ENCODE results near the gene OSBP2. TPM values are rescaled to one million over a fixed set of nuclear protein-coding genes. Genes with fewer than 3 reads are reported as not detected.

OSBP2 gene
- total RNA-seq, 1 donor from 2014 or later = 0.58 TPM

- TF ChIP-seq EZH2 (IDR thresholded peaks at IDR 0.05) = no peak
- no peak for TF ChIP-seq EZH2phosphoT487 (IDR thresholded peaks at IDR 0.05)
- TF ChIP-seq CTCF (IDR thresholded peaks at IDR 0.05) = no peak
- no peaks in the 10 kb centered on the region for H4K20me1 ChIP-seq (ENCODE audit: low read depth)
These were observed 211.7 kb downstream of the OSBP2 start for GRCh38 chr22:30906411-30906810.

GRCh38 chr22:30906946-30907345 lies 212.3 kb downstream of the OSBP2 start:
- TF ChIP-seq EZH2phosphoT487 (IDR thresholded peaks at IDR 0.05) = no peak
- TF ChIP-seq CTCF (IDR thresholded peaks at IDR 0.05) = no peak
- no peak for TF ChIP-seq EZH2 (IDR thresholded peaks at IDR 0.05)
- Histone ChIP-seq H3K4me3 (no peak overlapping the region), H3K36me3 (no peaks in the 10 kb centered on the region), H3K9ac (no peak overlapping the region), H3K27ac (no peak overlapping the region), H3K79me2 (ENCODE audit: low read depth) (no peaks in the 10 kb centered on the region), H3K27me3 (no peaks in the 10 kb centered on the region), H4K20me1 (ENCODE audit: low read depth) (no peaks in the 10 kb centered on the region), H3K9me3 (ENCODE audit: low read depth) (no peaks in the 10 kb centered on the region), H2AFZ (replicated peaks) (no peak overlapping the region), H3F3A (ENCODE audit: low read depth) (no peaks in the 10 kb centered on the region), H3K4me2 (no peak overlapping the region), H3K4me1 (no peaks in the 10 kb centered on the region)
- H3K27ac Mint-ChIP-seq = no peak overlapping the region
- H3K4me1 Mint-ChIP-seq = no peaks in the 10 kb centered on the region
- H3K27me3 Mint-ChIP-seq (ENCODE audit: insufficient read depth, low read depth) = peaks cover 4% of the 10 kb centered on the region
- no peaks in the 10 kb centered on the region for H3K9me3 Mint-ChIP-seq
- no peak for DNase-seq (ENCODE audit: low spot score)
- peaks cover 6% of the 10 kb centered on the region for H3K36me3 Mint-ChIP-seq
- H3K4me3 Mint-ChIP-seq = no peak overlapping the region

More at GRCh38 chr22:30906411-30906810, 211.7 kb downstream of the OSBP2 start:
- Mint-ChIP-seq H3K4me3 (no peak overlapping the region), H3K27ac (no peak overlapping the region), H3K9me3 (no peaks in the 10 kb centered on the region), H3K36me3 (peaks cover 7% of the 10 kb centered on the region), H3K4me1 (no peaks in the 10 kb centered on the region), H3K27me3 (ENCODE audit: insufficient read depth, low read depth) (peaks cover 4% of the 10 kb centered on the region)
- no peak overlapping the region for H3K27ac ChIP-seq
- H3K4me3 ChIP-seq = no peak overlapping the region
- H3F3A ChIP-seq (ENCODE audit: low read depth) = no peaks in the 10 kb centered on the region
- no peak overlapping the region for H3K4me2 ChIP-seq
- no peak overlapping the region for H2AFZ ChIP-seq (replicated peaks)
- no peak overlapping the region for H3K9ac ChIP-seq
- no peaks in the 10 kb centered on the region for H3K9me3 ChIP-seq (ENCODE audit: low read depth)
- no peaks in the 10 kb centered on the region for H3K4me1 ChIP-seq
- no peaks in the 10 kb centered on the region for H3K36me3 ChIP-seq
- no peaks in the 10 kb centered on the region for H3K79me2 ChIP-seq (ENCODE audit: low read depth)
- H3K27me3 ChIP-seq = no peaks in the 10 kb centered on the region
- DNase-seq (ENCODE audit: low spot score) = no peak

- Histone ChIP-seq H4K20me1 (ENCODE audit: low read depth) (no peaks in the 10 kb centered on the region), H3K4me2 (no peak overlapping the region), H3K9ac (no peak overlapping the region), H3K27ac (no peak overlapping the region), H3K4me3 (no peak overlapping the region), H3K9me3 (ENCODE audit: low read depth) (peaks cover 7% of the 10 kb centered on the region), H3K27me3 (no peaks in the 10 kb centered on the region), H3K4me1 (no peaks in the 10 kb centered on the region), H3K79me2 (ENCODE audit: low read depth) (no peaks in the 10 kb centered on the region), H2AFZ (replicated peaks) (no peak overlapping the region), H3K36me3 (no peaks in the 10 kb centered on the region), H3F3A (ENCODE audit: low read depth) (no peaks in the 10 kb centered on the region)
- Mint-ChIP-seq H3K4me1 (no peaks in the 10 kb centered on the region), H3K27me3 (ENCODE audit: insufficient read depth, low read depth) (peaks cover 4% of the 10 kb centered on the region), H3K4me3 (no peak overlapping the region), H3K9me3 (no peaks in the 10 kb centered on the region), H3K27ac (no peak overlapping the region), H3K36me3 (peaks cover 1% of the 10 kb centered on the region)
- DNase-seq (ENCODE audit: low spot score) = no peak
- TF ChIP-seq EZH2 (IDR thresholded peaks at IDR 0.05) = no peak
- TF ChIP-seq EZH2phosphoT487 (IDR thresholded peaks at IDR 0.05) = no peak
- TF ChIP-seq CTCF (IDR thresholded peaks at IDR 0.05) = no peak
These were observed 213.4 kb downstream of the OSBP2 start for GRCh38 chr22:30908051-30908461.

Measured in neural progenitor cell (in vitro differentiated cells).